IMR-90 (cell line): ENCODE data around the gene ZNF786. TPM values are rescaled to one million over a fixed set of nuclear protein-coding genes. Genes with fewer than 3 reads are reported as not detected.

Source experiments
- ATAC-seq: fragments of 200-7000 bp; cut with Tn5 transposase; 2 replicates; pipeline ENCODE4 v1.9.1; 2020; ENCODE audit warnings: low read depth, mild to moderate bottlenecking, moderate library complexity
- BruUV-seq: library from RNA; stranded (reverse); fragments of 400-500 nt; replicated peaks from 2 replicates; lab custom pipeline; 2021; lab: Mats Ljungman, UMichigan
- CTCF ChIA-PET: fragments of 300-600 bp; formaldehyde crosslinking; extraction: SDS; loops from one replicate; lab custom pipeline; 2021; ENCODE audit warnings: antibody characterized with exemption; lab: Yijun Ruan, JAX
- POLR2A ChIA-PET: fragments of 300-600 bp; sonication (Branson Sonifier 250); formaldehyde crosslinking; loops from one replicate; lab custom pipeline; 2022; ENCODE audit warnings: antibody characterized with exemption; ENCODE audit not compliant: unreplicated experiment; lab: Charles Lee
- DNase-seq: peaks from one replicate; pipeline ENCODE4 v3.0.0; 2013
- H2AFZ ChIP-seq: replicated peaks from 2 replicates; pipeline ENCODE3; 2013; ENCODE audit warnings: low read length, mild to moderate bottlenecking; ENCODE audit not compliant: poor library complexity
- H2AK5ac ChIP-seq: 2 replicates; pipeline ENCODE4 v1.6.1; 2013; ENCODE audit warnings: low read depth, low read length, inconsistent platforms
- H2AK9ac ChIP-seq: replicated peaks from 2 replicates; pipeline ENCODE3; 2013; ENCODE audit warnings: mild to moderate bottlenecking, low read depth, low read length, moderate library complexity; ENCODE audit not compliant: poor library complexity
- H2BK120ac ChIP-seq: 2 replicates; pipeline ENCODE4 v1.6.1; 2013; ENCODE audit warnings: low read depth, low read length, inconsistent platforms
- H2BK15ac ChIP-seq: 3 replicates; pipeline ENCODE4 v1.6.1; 2013; ENCODE audit warnings: low read depth, low read length, inconsistent platforms
- H2BK20ac ChIP-seq: 2 replicates; pipeline ENCODE4 v1.6.1; 2013; ENCODE audit warnings: low read depth, mild to moderate bottlenecking, inconsistent platforms, low read length, moderate library complexity
- H2BK5ac ChIP-seq: 2 replicates; pipeline ENCODE4 v1.6.1; 2013; ENCODE audit warnings: mild to moderate bottlenecking, low read depth, low read length, inconsistent platforms; ENCODE audit not compliant: poor library complexity, severe bottlenecking
- H3K14ac ChIP-seq: replicated peaks from 2 replicates; pipeline ENCODE4 v1.6.1; 2013; ENCODE audit warnings: low read depth, low read length, inconsistent platforms
- H3K18ac ChIP-seq: 2 replicates; pipeline ENCODE4 v1.6.1; 2013; ENCODE audit warnings: low read depth, low read length, control low read depth
- H3K23ac ChIP-seq: 2 replicates; pipeline ENCODE4 v1.6.1; 2013; ENCODE audit warnings: low read depth, low read length, inconsistent platforms
- H3K27ac ChIP-seq: 2 replicates; pipeline ENCODE4 v1.5.1; 2013; ENCODE audit warnings: mild to moderate bottlenecking, control low read depth, low read length; ENCODE audit not compliant: insufficient read depth
- H3K27me3 ChIP-seq: 2 replicates; pipeline ENCODE4 v1.6.1; 2013; ENCODE audit warnings: low read length; ENCODE audit not compliant: control insufficient read depth, insufficient read depth
- H3K36me3 ChIP-seq: 2 replicates; pipeline ENCODE4 v1.6.1; 2013; ENCODE audit warnings: low read length, mixed read lengths; ENCODE audit not compliant: control insufficient read depth, insufficient read depth
- H3K4ac ChIP-seq: 2 replicates; pipeline ENCODE4 v1.6.1; 2013; ENCODE audit warnings: low read depth, low read length, inconsistent platforms
- H3K4me1 ChIP-seq: 2 replicates; pipeline ENCODE4 v1.6.1; 2013; ENCODE audit warnings: low read length, mixed read lengths; ENCODE audit not compliant: control insufficient read depth, insufficient read depth
- H3K4me2 ChIP-seq: 2 replicates; pipeline ENCODE4 v1.6.1; 2013; ENCODE audit warnings: low read depth, mild to moderate bottlenecking, control low read depth, low read length, moderate library complexity
- H3K4me3 ChIP-seq: 2 replicates; pipeline ENCODE4 v1.5.1; 2013; ENCODE audit warnings: low read depth, mild to moderate bottlenecking, control low read depth, low read length, moderate library complexity; ENCODE audit not compliant: insufficient read depth
- H3K56ac ChIP-seq: 2 replicates; pipeline ENCODE4 v1.6.1; 2013; ENCODE audit warnings: low read length, inconsistent platforms; ENCODE audit not compliant: insufficient read depth; ENCODE audit errors: extremely low read depth
- H3K79me1 ChIP-seq, 2 experiments: 2 replicates each; pipeline ENCODE4 v1.6.1; 2013; ENCODE audit warnings: low read length in 2 of 2, inconsistent platforms in 1 of 2, low read depth in 1 of 2
- H3K9ac ChIP-seq: 2 replicates; pipeline ENCODE4 v1.6.1; 2013; ENCODE audit warnings: low read depth, low read length, control low read depth
- H3K9me1 ChIP-seq: 2 replicates; pipeline ENCODE4 v1.6.1; 2013; ENCODE audit warnings: low read length, inconsistent platforms; ENCODE audit not compliant: insufficient read depth
- H3K9me3 ChIP-seq: 2 replicates; pipeline ENCODE4 v1.6.1; 2013; ENCODE audit warnings: low read length; ENCODE audit not compliant: control insufficient read depth, insufficient read depth
- H4K20me1 ChIP-seq: 2 replicates; pipeline ENCODE4 v1.6.1; 2013; ENCODE audit warnings: low read length, inconsistent platforms; ENCODE audit not compliant: insufficient read depth
- H4K5ac ChIP-seq: 2 replicates; pipeline ENCODE4 v1.6.1; 2013; ENCODE audit warnings: mild to moderate bottlenecking, low read depth, low read length, control low read depth
- H4K8ac ChIP-seq, 2 experiments: 2 replicates each; pipeline ENCODE4 v1.6.1; 2013; ENCODE audit warnings: low read depth in 2 of 2, low read length in 2 of 2, control low read depth in 1 of 2, inconsistent platforms in 1 of 2
- H4K91ac ChIP-seq: 2 replicates; pipeline ENCODE4 v1.6.1; 2013; ENCODE audit warnings: low read depth, low read length, inconsistent platforms; ENCODE audit not compliant: insufficient read depth
- BHLHE40 ChIP-seq: fragments of 150-350 bp; IDR thresholded peaks from 2 replicates; pipeline ENCODE4 v1.6.1; 2016; ENCODE audit warnings: mild to moderate bottlenecking, low read depth, low read length
- CEBPB ChIP-seq: IDR thresholded peaks from 2 replicates; pipeline ENCODE4 v1.6.1; 2012; ENCODE audit warnings: low read depth, low read length, improper control_type of control experiment
- CHD1 ChIP-seq: IDR thresholded peaks from 2 replicates; pipeline ENCODE4 v1.6.1; 2012; ENCODE audit warnings: low read depth, low read length, improper control_type of control experiment
- ELK1 ChIP-seq: fragments of 150-350 bp; IDR thresholded peaks from 2 replicates; pipeline ENCODE4 v1.6.1; 2016; ENCODE audit warnings: low read depth, mild to moderate bottlenecking, low read length, moderate library complexity, borderline replicate concordance
- FOS ChIP-seq: fragments of 150-350 bp; IDR thresholded peaks from 2 replicates; pipeline ENCODE4 v1.6.1; 2016; ENCODE audit warnings: low read depth, low read length
- MAFK ChIP-seq: IDR thresholded peaks from 2 replicates; pipeline ENCODE4 v1.6.1; 2012; ENCODE audit warnings: low read depth, low read length, improper control_type of control experiment
- MAZ ChIP-seq: IDR thresholded peaks from 2 replicates; pipeline ENCODE4 v1.6.1; 2012; ENCODE audit warnings: low read depth, mild to moderate bottlenecking, low read length, improper control_type of control experiment, moderate library complexity, borderline replicate concordance
- MXI1 ChIP-seq: IDR thresholded peaks from 2 replicates; pipeline ENCODE4 v1.6.1; 2012; ENCODE audit warnings: low read depth, mild to moderate bottlenecking, low read length, moderate library complexity, borderline replicate concordance
- NFE2L2 ChIP-seq: fragments of 150-350 bp; IDR thresholded peaks from 2 replicates; pipeline ENCODE4 v1.6.1; 2016; ENCODE audit warnings: low read depth, mild to moderate bottlenecking, low read length
- POLR2A ChIP-seq: IDR thresholded peaks from 2 replicates; pipeline ENCODE4 v1.6.1; 2012; ENCODE audit warnings: mild to moderate bottlenecking, low read depth, low read length
- RAD21 ChIP-seq: IDR thresholded peaks from 2 replicates; pipeline ENCODE4 v1.6.1; 2012; ENCODE audit warnings: low read length, improper control_type of control experiment
- RCOR1 ChIP-seq: IDR thresholded peaks from 2 replicates; pipeline ENCODE4 v1.6.1; 2012; ENCODE audit warnings: mild to moderate bottlenecking, low read length, improper control_type of control experiment; ENCODE audit not compliant: insufficient replicate concordance
- RFX5 ChIP-seq: IDR thresholded peaks from 2 replicates; pipeline ENCODE4 v1.8.0; 2012; ENCODE audit warnings: low read depth, mild to moderate bottlenecking, low read length, moderate library complexity
- SMC3 ChIP-seq: fragments of 150-350 bp; IDR thresholded peaks from 2 replicates; pipeline ENCODE4 v1.6.1; 2016; ENCODE audit warnings: low read depth, mild to moderate bottlenecking, antibody characterized with exemption, low read length, moderate library complexity
- WGBS, 2 experiments: methylation state at CpG; one replicate each; pipeline versions ENCODE4 v1.1.5 to v1.1.7; 2013; ENCODE audit warnings: missing lambda C conversion rate in 2 of 2; ENCODE audit not compliant: insufficient read length in 1 of 2; ENCODE audit errors: extremely low coverage in 2 of 2; 5-methylcytosine and 5-hydroxymethylcytosine counted together
- dilution Hi-C: fragments of 300-500 bp; cut with HindIII; formaldehyde crosslinking; loops from one replicate; pipeline ENCODE4 v1.14.3; 2018; ENCODE audit warnings: low sequenced_read_pairs; ENCODE audit not compliant: unreplicated experiment
- in situ Hi-C: fragments of 300-500 bp; cut with MboI; formaldehyde crosslinking; loops from 3 replicates; pipeline ENCODE4 v1.14.3; 2019; ENCODE audit warnings: low sequenced_read_pairs, inconsistent platforms, mixed read lengths
- intact Hi-C: fragments of 100-400 bp; cut with micrococcal nuclease; formaldehyde crosslinking; loops from 2 replicates; pipeline ENCODE4 v1.10.0; 2022
- polyA plus RNA-seq, 3 experiments: library from polyadenylated mRNA; depleted of rRNA; stranded (reverse); fragments of >200 nt; gene quantifications; 2 replicates each; pipeline ENCODE4 v1.2.3, GENCODE V29; 2012; ENCODE audit warnings: low replicate concordance in 1 of 3
- total RNA-seq: library from RNA; depleted of rRNA; stranded (reverse); fragments of >200 nt; gene quantifications from 2 replicates; pipeline ENCODE4 v1.2.3, GENCODE V29; 2012
- TF ChIP-seq, protein P1 (sequence below): fragments of 150-350 bp; IDR thresholded peaks from 2 replicates; pipeline ENCODE4 v1.6.1; 2017; ENCODE audit warnings: mild to moderate bottlenecking, antibody characterized with exemption, low read length, low read depth
- TF ChIP-seq, protein P2 (sequence below): conservative IDR thresholded peaks from 2 replicates; pipeline ENCODE4 v1.5.1; 2012; ENCODE audit warnings: mild to moderate bottlenecking, low read depth, low read length, improper control_type of control experiment

ZNF786 gene
- total and polyA plus RNA-seq, 2 of the 4 experiments (the other 2 are of a cell fraction): 2.8 to 7.3 TPM

DNA sequence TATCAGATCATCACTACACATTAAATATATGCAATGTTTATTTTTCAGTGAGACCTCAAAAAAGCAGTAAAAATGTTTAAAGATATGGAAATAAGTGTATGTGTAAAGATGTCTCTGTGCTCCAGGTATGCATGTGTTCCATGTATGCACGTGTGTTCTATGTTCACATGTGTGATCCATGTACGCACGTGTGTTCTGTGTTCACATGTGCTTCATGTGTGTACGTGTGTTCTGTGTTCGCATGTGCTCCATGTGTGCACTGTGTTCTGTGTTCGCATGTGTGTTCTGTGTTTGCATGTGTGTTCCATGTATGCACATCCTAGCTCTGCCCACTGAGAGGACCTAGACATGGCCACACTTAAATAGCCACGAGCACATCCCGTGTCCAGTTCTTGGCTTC is 46.6 kb downstream of the ZNF786 start:
- H2BK20ac ChIP-seq: no peak overlapping the region
- ChIA-PET CTCF (no interaction called here), POLR2A (no interaction called here)
- no peak overlapping the region for H3K14ac ChIP-seq
- no peaks in the 10 kb centered on the region for H4K20me1 ChIP-seq
- H3K4me3 ChIP-seq: no peak overlapping the region
- no peak overlapping the region for H3K23ac ChIP-seq
- H3K9ac ChIP-seq: no peak overlapping the region
- no peak overlapping the region for H2BK120ac ChIP-seq
- 80% methylated on average over 1 of the region's 8 CpGs; no CpG with 5 or more reads in 1 of the 2 experiments for WGBS, 2 experiments
- ATAC-seq (no peak), DNase-seq (no peak)
- dilution Hi-C loops (no loop called here), intact Hi-C loops (no loop called here), in situ Hi-C loops (no loop called here)
- H4K5ac ChIP-seq: no peak overlapping the region
- H3K27me3 ChIP-seq: peaks cover 2% of the 10 kb centered on the region; the same call in 1 of the 2 replicates
- H3K4me2 ChIP-seq: no peak overlapping the region
- H3K79me1 ChIP-seq: no peaks in the 10 kb centered on the region
- no peaks in the 10 kb centered on the region for H3K9me3 ChIP-seq
- no peak overlapping the region for H2AFZ ChIP-seq
- no peak overlapping the region for H2BK5ac ChIP-seq
- H3K4me1 ChIP-seq: no peaks in the 10 kb centered on the region
- H4K91ac ChIP-seq: no peak overlapping the region
- H4K8ac ChIP-seq: no peak overlapping the region
- H2AK5ac ChIP-seq: no peak overlapping the region
- H2BK15ac ChIP-seq: no peak overlapping the region
- H3K18ac ChIP-seq: no peak overlapping the region
- TF ChIP-seq RCOR1: no peak
- TF ChIP-seq MAFK: no peak
- no peak for TF ChIP-seq FOS
- no peak for TF ChIP-seq CEBPB
- TF ChIP-seq MAZ: no peak
- no peak for TF ChIP-seq ELK1
- no peak for TF ChIP-seq NFE2L2
- no peak for TF ChIP-seq SMC3
- TF ChIP-seq CHD1: no peak
- TF ChIP-seq RFX5: no peak
- TF ChIP-seq MXI1: no peak
- no peak for TF ChIP-seq RAD21
- TF ChIP-seq, protein P1, sequence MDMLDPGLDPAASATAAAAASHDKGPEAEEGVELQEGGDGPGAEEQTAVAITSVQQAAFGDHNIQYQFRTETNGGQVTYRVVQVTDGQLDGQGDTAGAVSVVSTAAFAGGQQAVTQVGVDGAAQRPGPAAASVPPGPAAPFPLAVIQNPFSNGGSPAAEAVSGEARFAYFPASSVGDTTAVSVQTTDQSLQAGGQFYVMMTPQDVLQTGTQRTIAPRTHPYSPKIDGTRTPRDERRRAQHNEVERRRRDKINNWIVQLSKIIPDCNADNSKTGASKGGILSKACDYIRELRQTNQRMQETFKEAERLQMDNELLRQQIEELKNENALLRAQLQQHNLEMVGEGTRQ: no peak
- TF ChIP-seq, protein P2, sequence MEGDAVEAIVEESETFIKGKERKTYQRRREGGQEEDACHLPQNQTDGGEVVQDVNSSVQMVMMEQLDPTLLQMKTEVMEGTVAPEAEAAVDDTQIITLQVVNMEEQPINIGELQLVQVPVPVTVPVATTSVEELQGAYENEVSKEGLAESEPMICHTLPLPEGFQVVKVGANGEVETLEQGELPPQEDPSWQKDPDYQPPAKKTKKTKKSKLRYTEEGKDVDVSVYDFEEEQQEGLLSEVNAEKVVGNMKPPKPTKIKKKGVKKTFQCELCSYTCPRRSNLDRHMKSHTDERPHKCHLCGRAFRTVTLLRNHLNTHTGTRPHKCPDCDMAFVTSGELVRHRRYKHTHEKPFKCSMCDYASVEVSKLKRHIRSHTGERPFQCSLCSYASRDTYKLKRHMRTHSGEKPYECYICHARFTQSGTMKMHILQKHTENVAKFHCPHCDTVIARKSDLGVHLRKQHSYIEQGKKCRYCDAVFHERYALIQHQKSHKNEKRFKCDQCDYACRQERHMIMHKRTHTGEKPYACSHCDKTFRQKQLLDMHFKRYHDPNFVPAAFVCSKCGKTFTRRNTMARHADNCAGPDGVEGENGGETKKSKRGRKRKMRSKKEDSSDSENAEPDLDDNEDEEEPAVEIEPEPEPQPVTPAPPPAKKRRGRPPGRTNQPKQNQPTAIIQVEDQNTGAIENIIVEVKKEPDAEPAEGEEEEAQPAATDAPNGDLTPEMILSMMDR: no peak
- TF ChIP-seq POLR2A: no peak
- TF ChIP-seq BHLHE40: no peak
- no peak overlapping the region for H3K27ac ChIP-seq
- no TSS peak for BruUV-seq
- no peaks in the 10 kb centered on the region for H3K9me1 ChIP-seq
- H3K4ac ChIP-seq: no peak overlapping the region
- H3K56ac ChIP-seq: no peak overlapping the region
- no peaks in the 10 kb centered on the region for H3K36me3 ChIP-seq
- H2AK9ac ChIP-seq: no peak overlapping the region
